HG03175 (cell line): ENCODE results near the gene SLC39A2.
"Not testable (repeated sequence)": the region's sequence is repeated elsewhere in the genome, so short reads cannot be mapped to it uniquely, and the experiment has no call there.

Source experiments
- ATAC-seq: cut with Tn5 transposase; IDR thresholded peaks from one replicate; pipeline ENCODE4 v1.9.1; 2021; ENCODE audit warnings: mild to moderate bottlenecking, moderate library complexity; ENCODE audit not compliant: unreplicated experiment

Gene SLC39A2

GRCh38 chr14:20996521-20996920 is 2.6 kb upstream of the SLC39A2 start:
- no peak for ATAC-seq

- no peak for ATAC-seq
Measured at GRCh38 chr14:20997115-20997514, 2.0 kb upstream of the SLC39A2 start.

DNA sequence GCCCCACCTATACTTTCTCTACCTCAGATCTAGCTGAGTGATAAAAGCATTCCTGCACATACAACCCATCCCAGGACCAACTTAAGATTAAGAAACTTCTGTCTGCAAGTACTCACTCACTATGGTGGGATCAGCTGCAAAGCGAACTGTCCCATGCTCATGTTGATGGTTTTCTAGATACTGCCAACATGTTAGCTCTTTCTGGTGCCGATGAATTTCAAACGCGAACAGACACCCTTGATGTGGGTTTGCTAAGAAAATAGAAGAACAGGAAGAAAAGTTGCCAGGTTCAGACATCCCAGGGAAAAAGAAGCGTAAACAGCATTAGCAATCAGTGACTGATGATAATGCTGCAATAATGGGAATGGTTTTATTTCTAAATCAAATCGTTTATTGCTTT is 1.5 kb upstream of the SLC39A2 start:
- ATAC-seq: no peak

DNA sequence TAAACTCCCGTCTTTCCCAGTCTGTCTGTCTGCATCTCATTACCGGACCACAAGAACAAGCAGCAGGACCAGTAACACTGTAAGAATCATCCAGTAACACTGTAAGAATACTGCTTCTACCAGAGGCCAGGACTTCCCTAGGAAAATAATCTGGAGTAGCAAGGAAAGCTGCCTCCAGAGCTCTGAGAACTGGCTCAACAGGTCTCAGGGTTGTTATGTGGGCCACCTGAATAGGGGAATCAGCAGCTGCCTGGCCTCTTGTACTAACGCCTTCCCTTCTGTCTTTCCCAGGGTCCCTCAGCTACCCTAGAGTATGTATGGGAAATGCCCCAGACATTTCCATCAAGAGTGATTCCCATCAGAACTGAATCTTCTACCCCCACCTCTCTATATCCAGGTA is 954 bp upstream of the SLC39A2 start:
- no peak for ATAC-seq

DNA sequence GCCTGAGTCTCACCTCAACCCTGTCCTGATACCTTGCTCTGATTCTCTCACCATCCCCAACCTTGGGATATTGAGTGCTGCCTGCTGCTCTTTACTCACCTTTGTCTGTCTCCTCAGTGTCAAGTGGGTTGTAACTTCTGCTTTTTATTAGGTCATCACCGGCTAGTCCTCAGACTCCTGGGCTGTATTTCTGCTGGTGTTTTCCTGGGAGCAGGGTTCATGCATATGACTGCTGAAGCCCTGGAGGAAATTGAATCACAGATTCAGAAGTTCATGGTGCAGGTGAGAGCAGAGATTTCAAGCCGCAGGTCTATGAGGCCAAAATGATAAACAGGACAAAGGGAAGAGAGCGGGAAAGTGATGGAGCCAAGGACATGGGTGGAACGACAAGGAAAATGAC is 498 bp downstream of the SLC39A2 start:
- ATAC-seq: no peak

DNA sequence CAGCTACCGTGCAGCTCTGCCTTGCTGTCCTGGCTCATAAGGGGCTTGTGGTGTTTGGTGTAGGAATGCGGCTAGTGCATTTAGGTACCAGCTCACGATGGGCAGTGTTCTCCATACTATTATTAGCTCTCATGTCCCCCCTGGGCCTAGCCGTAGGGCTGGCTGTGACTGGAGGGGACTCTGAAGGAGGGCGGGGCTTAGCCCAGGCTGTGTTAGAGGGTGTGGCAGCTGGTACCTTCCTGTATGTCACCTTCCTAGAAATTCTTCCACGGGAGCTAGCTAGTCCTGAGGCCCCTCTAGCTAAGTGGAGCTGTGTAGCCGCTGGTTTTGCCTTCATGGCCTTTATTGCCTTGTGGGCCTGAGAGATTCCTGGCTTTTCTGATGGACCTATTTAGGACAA is 2.1 kb downstream of the SLC39A2 start:
- ATAC-seq: no peak

GRCh38 chr14:21003788-21004346 is 4.8 kb downstream of the SLC39A2 start:
- no peak for ATAC-seq

DNA sequence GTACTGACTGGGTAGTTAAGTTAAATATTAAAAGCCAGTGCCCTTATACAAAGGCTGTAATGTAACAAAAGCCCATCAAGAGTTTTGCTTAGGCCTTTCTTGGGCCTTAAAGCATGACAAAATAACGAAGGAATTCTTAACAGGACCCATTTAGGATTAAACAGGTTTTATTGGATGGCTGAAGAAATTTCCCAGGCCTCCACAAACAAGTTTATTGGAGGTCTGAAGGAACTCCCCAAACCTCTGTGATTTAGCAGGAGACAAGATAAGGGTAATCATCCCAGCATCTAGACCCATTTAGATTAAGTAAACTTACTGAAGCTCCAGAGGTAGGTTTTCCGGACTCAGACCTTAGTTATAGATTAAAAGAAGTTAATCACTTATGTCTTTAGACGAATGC is 10.6 kb downstream of the SLC39A2 start:
- ATAC-seq: not testable (repeated sequence)

DNA sequence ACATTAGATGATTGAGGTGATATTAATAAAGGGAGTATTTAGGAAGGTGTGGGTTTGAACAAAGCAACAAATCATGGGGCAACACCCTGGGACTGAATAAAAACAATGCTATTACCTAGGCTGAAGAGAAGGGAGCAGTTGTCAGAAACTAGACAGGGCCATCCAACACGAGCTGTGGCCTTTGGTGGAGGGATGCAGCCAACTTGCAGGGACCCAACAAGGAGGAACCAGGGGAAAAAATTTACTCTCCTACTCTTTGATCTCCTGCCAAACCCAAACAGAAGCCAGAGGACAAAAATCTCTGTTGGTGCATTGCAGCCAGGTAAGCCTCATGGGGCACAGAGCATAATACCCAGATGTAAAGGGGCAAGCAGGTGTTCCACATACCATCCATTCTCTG is 12.0 kb downstream of the SLC39A2 start:
- no peak for ATAC-seq

DNA sequence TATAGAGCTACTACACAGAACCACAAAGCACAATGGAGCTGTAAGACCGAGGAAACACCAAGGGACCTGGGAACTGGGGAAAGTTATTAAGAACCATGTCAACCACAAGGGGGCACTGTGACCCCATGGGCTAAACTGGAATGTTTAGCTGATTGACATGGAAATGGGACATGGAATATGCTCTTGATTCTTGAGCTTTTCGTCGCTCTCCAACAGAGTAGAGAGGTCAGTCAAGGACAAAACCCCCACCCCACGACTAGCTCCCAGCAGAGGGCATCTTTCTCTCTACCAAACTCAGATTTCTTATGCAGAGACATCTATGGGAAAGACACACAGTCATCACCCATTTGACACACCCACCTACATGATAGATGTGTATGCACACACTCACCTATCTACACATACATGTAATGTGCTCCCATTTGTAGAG is 15.7 kb downstream of the SLC39A2 start:
- peak; percentile 62 for ATAC-seq

- no peak for ATAC-seq
Measured at GRCh38 chr14:21015312-21015711, 16.2 kb downstream of the SLC39A2 start.

DNA sequence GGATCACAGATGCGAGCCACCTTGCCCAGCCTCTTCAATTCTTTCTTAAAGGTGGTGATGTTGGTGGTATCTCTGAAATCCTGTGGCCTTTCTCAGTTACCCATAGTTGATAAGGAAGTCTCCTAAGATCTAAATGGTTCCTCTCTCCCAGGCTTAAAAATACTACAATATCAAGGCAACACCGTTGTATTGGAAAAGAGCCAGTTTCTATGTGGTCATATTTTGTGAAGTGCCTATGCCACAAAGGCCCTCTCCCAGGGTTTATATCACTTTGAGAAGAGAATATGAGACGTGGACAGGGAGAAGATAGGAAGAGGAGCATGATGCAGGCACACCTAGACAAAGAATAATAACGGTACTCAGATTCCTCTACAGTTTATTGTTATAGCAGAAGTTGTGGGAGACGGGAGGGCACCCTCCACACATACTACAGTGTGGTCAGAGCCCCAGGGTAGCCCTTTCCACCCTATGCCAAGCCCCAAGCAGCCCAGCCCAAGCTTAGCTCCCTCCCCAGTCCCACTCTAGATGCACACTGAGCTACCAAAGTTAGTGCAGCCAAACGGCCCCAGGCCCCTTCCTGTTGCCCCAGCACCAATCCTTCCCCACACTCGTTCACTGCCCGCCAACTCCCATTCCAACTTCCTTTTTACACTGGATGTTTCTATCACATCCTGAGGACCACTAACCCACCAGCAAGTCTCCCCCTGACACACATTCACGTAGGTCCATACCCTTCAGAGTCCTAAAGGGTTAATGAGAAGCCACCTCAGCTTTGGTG is 17.5 kb downstream of the SLC39A2 start:
- no peak for ATAC-seq

DNA sequence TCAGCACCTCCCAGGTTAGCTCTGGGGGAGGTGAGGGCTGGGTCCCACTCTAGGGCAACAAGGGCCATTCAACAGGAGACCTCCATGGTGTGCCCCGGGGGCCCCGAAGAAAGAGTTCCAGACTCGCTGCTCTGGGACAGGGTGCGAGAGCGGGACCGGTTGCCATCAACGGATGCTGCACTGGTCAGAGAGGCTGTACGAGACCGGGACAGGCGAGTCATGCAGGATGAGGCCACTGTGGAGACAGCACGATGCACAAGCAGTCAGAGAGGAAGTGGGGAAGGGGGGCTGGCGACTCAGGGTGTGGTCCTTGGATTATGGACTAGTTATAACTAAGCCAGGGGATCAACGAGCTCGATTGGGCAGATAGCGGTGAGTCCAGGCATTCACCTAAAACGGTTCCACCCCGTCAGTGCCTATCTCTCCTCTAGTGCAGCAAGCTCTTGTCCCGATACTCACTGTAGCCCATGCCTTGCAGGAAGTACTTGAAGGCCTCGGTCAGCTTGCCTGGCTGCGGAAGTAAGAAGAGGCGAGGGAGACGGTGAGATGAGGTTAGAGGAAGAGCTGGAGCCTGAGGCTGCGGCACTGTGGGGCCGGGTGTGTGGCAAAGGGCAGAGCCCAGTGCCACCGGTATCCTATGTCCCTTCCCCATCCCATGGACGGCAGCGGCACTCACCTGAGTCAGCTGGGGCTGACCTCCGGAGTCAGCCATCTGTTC is 18.6 kb downstream of the SLC39A2 start:
- no peak for ATAC-seq

DNA sequence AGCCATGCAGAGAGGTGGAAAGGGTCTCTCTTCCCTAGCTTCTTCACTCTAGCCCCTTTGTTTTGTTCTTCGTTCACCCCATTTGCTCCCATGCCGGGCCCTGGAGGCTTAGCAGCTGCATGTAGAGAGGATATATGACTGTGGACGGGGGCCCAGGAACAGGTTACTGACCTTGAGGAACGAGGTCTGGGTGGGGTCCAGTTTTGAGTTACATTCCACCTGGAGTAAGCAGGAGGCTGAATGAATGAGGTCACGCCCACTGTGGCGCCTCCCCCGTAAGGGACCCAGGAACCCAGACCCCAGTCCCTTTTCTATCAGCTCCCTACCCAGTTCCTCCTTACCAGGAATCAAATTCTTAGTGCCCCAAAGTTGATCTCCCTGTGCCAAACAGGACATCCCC is 19.2 kb downstream of the SLC39A2 start:
- no peak for ATAC-seq

- no peak for ATAC-seq
Measured at GRCh38 chr14:21018781-21019180, 19.7 kb downstream of the SLC39A2 start.

DNA sequence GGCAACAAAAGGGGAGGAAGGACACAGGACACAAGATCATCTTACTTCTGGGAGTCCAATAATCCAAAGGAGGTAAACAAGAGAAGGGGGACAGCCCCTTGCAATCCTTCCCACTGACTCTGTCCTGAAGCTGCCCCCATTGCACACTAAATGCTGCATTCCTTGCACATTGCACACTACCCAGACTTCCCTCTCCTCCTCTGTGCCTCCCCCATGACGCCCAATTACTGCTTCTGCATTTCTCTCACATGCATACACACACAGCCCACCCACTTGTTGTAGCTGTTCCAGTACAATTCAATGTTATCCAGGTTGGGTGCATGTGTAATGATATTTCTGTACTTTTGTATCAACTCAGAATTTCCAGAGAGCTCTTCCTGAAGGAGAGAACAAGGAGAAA is 20.3 kb downstream of the SLC39A2 start:
- no peak for ATAC-seq

- ATAC-seq: no peak
Measured at GRCh38 chr14:21020977-21021545, 22.0 kb downstream of the SLC39A2 start.

GRCh38 chr14:21022686-21023085 is 23.6 kb downstream of the SLC39A2 start:
- no peak for ATAC-seq

GRCh38 chr14:21023174-21023573 is 24.1 kb downstream of the SLC39A2 start:
- no peak for ATAC-seq

- no peak for ATAC-seq
Measured at GRCh38 chr14:21023817-21024584, 24.9 kb downstream of the SLC39A2 start.
